GM12878 (cell line): ENCODE measurements around the gene ACSF2. TPM values are rescaled to one million over a fixed set of nuclear protein-coding genes. Genes with fewer than 3 reads are reported as not detected.

ENCODE experiments used
- ATAC-seq: fragments of 200-7000 bp; cut with Tn5 transposase; 3 replicates; pipeline ENCODE4 v1.9.1; 2020; ENCODE audit warnings: mild to moderate bottlenecking, moderate library complexity
- BruUV-seq: library from RNA; stranded (reverse); fragments of 400-500 nt; replicated peaks from 2 replicates; lab custom pipeline; 2021; lab: Mats Ljungman, UMichigan
- CTCF ChIA-PET: fragments of 300-600 bp; sonication (Branson Sonifier 250); formaldehyde crosslinking; extraction: SDS; loops from one replicate; lab custom pipeline; 2021; ENCODE audit warnings: inconsistent platforms; lab: Yijun Ruan, JAX
- POLR2A ChIA-PET: fragments of 350-600 bp; formaldehyde crosslinking; extraction: SDS; loops from one replicate; lab custom pipeline; 2021; ENCODE audit warnings: inconsistent platforms; lab: Charles Lee
- RAD21 ChIA-PET: fragments of 300-600 bp; sonication (Branson Sonifier 250); formaldehyde crosslinking; loops from one replicate; lab custom pipeline; 2023; ENCODE audit warnings: antibody characterized with exemption; ENCODE audit not compliant: unreplicated experiment; lab: Charles Lee
- SMC1A ChIA-PET: fragments of 300-600 bp; sonication (Branson Sonifier 250); formaldehyde crosslinking; loops from one replicate; lab custom pipeline; 2023; ENCODE audit not compliant: unreplicated experiment, uncharacterized antibody; lab: Charles Lee
- DNase-seq: peaks from one replicate; pipeline ENCODE4 v3.0.0-alpha.2; 2011; ENCODE audit warnings: low read depth, low spot score
- FAIRE-seq: peaks from 3 replicates; lab custom pipeline; 2011; peaks lifted over from hg19 to GRCh38; lab: Jason Lieb, UNC
- H2AFZ ChIP-seq: 2 replicates; pipeline ENCODE4 v1.6.0; 2011; ENCODE audit warnings: low read depth, low read length, control low read depth; ENCODE audit not compliant: control insufficient read depth
- H3K27ac ChIP-seq: 2 replicates; pipeline ENCODE4 v1.5.1; 2011; ENCODE audit warnings: control low read depth; ENCODE audit not compliant: control insufficient read depth, insufficient read depth
- H3K27me3 ChIP-seq, 2 experiments: replicated peaks in 1 of 2; 2 replicates each; pipeline versions ENCODE4 v1.6.0 to v1.6.1; 2011; ENCODE audit warnings: low read length in 1 of 2; ENCODE audit not compliant: control insufficient read depth in 2 of 2, insufficient read depth in 2 of 2
- H3K36me3 ChIP-seq, 2 experiments: 2 replicates each; pipeline ENCODE4 v1.5.1; 2011; ENCODE audit warnings: low read length in 1 of 2; ENCODE audit not compliant: control insufficient read depth in 2 of 2, insufficient read depth in 2 of 2
- H3K4me1 ChIP-seq: 2 replicates; pipeline ENCODE4 v1.6.1; 2011; ENCODE audit warnings: mild to moderate bottlenecking, low read length, moderate library complexity, mixed read lengths; ENCODE audit not compliant: control insufficient read depth, insufficient read depth
- H3K4me2 ChIP-seq: 2 replicates; pipeline ENCODE4 v1.6.0; 2011; ENCODE audit warnings: control low read depth; ENCODE audit not compliant: control insufficient read depth, insufficient read depth
- H3K4me3 ChIP-seq: fragments of 200-600 bp; sonication (generic); 2 replicates; pipeline ENCODE4 v1.5.1; 2016
- H3K79me2 ChIP-seq: 2 replicates; pipeline ENCODE4 v1.6.0; 2011; ENCODE audit warnings: low read length; ENCODE audit not compliant: control insufficient read depth, insufficient read depth
- H3K9ac ChIP-seq: 2 replicates; pipeline ENCODE4 v1.8.0; 2011; ENCODE audit warnings: low read length, control low read depth, mixed read lengths; ENCODE audit not compliant: control insufficient read depth, insufficient read depth
- H3K9me3 ChIP-seq: replicated peaks from 3 replicates; pipeline ENCODE4 v1.5.1; 2011; ENCODE audit warnings: mild to moderate bottlenecking, low read length; ENCODE audit not compliant: control insufficient read depth, insufficient read depth
- H4K20me1 ChIP-seq: 2 replicates; pipeline ENCODE4 v1.6.0; 2011; ENCODE audit not compliant: control insufficient read depth, insufficient read depth
- BCLAF1 ChIP-seq: fragments of 450-650 bp; IDR thresholded peaks from 2 replicates; pipeline ENCODE4 v1.6.1; 2017; ENCODE audit warnings: antibody characterized with exemption, mild to moderate bottlenecking, moderate library complexity
- JUNB ChIP-seq: IDR thresholded peaks from 2 replicates; pipeline ENCODE4 v1.6.1; 2016; ENCODE audit warnings: antibody characterized with exemption, mild to moderate bottlenecking
- MLLT1 ChIP-seq: fragments of 450-650 bp; IDR thresholded peaks from 2 replicates; pipeline ENCODE4 v1.6.1; 2016; ENCODE audit warnings: mild to moderate bottlenecking
- MTA2 ChIP-seq: fragments of 450-650 bp; IDR thresholded peaks from 2 replicates; pipeline ENCODE4 v1.6.1; 2016; ENCODE audit warnings: low read depth, mild to moderate bottlenecking, moderate library complexity
- NKRF ChIP-seq: fragments of 450-650 bp; conservative IDR thresholded peaks from 2 replicates; pipeline ENCODE4 v1.6.1; 2017; ENCODE audit warnings: mild to moderate bottlenecking, moderate library complexity
- SPI1 ChIP-seq: IDR thresholded peaks from 2 replicates; pipeline ENCODE4 v1.6.1; 2011; ENCODE audit warnings: low read depth, mild to moderate bottlenecking, low read length, moderate library complexity, borderline replicate concordance; ENCODE audit not compliant: insufficient read depth
- SUPT20H ChIP-seq: IDR thresholded peaks from 2 replicates; pipeline ENCODE4 v1.6.1; 2011; ENCODE audit warnings: low read depth, mild to moderate bottlenecking, low read length, moderate library complexity, borderline replicate concordance; ENCODE audit not compliant: control insufficient read depth
- ZNF622 ChIP-seq: fragments of 450-650 bp; IDR thresholded peaks from 2 replicates; pipeline ENCODE4 v1.6.1; 2017; ENCODE audit warnings: mild to moderate bottlenecking, inconsistent platforms
- ZNF687 ChIP-seq: fragments of 450-650 bp; IDR thresholded peaks from 2 replicates; pipeline ENCODE4 v1.6.1; 2017; ENCODE audit warnings: mild to moderate bottlenecking, moderate library complexity
- WGBS: methylation state at CpG from one replicate; pipeline ENCODE4 v1.1.6; 2016; ENCODE audit warnings: low lambda C conversion rate; ENCODE audit not compliant: insufficient replicate concordance, insufficient coverage; ENCODE audit errors: missing lambda C conversion rate; 5-methylcytosine and 5-hydroxymethylcytosine counted together
- in situ Hi-C: fragments of 300-500 bp; cut with MboI; formaldehyde crosslinking; loops from 9 replicates; pipeline ENCODE4 v1.14.3; 2018; ENCODE audit warnings: mixed read lengths
- intact Hi-C: fragments of 100-400 bp; cut with micrococcal nuclease; formaldehyde crosslinking; loops from one replicate; pipeline ENCODE4 v1.14.2; 2022; ENCODE audit not compliant: unreplicated experiment
- polyA plus RNA-seq, 11 experiments: library from polyadenylated mRNA; depleted of rRNA in 4 of 11; unstranded in 6 of 11; stranded (reverse) in 5 of 11; fragments of >200 nt; fragmentation: Nextera tagmentation in 4 of 11; fragmentation: Illumina TruSeq in 1 of 11; extraction: Ambion mirVana in 4 of 11; extraction: Trizol in 1 of 11; gene quantifications; 1 replicate in 1 of 11; 2 replicates in 10 of 11; pipeline versions ENCODE4 v1.2.1 to v1.2.3, GENCODE V29; 2011 to 2016; ENCODE audit warnings: inconsistent platforms in 2 of 11, missing spikeins in 2 of 11, low read depth in 1 of 11
- total RNA-seq, 4 experiments: library from RNA; depleted of rRNA in 3 of 4; stranded (reverse); fragments of >200 nt in 3 of 4; fragmentation: Illumina TruSeq in 1 of 4; extraction: Trizol in 1 of 4; gene quantifications; 2 replicates each; pipeline versions ENCODE4 v1.2.1 to v1.2.3, GENCODE V29; 2013 to 2021

Gene ACSF2
- total and polyA plus RNA-seq, 10 of the 15 experiments (the other 5 are each of a cell fraction or from before 2014, with no cell fraction given), result 7.1 to 32.8 (median 16.8) TPM

- no peak for TF ChIP-seq MLLT1
- no peak for TF ChIP-seq SUPT20H
Observed at GRCh38 chr17:50423553-50424159, 2.4 kb upstream of the ACSF2 start (continued).

GRCh38 chr17:50424246-50424995, 1.6 kb upstream of the ACSF2 start:
- POLR2A ChIA-PET, result no interaction called here
- no peak for TF ChIP-seq NKRF
- no peak for TF ChIP-seq MTA2
- TF ChIP-seq JUNB, result no peak
- no peak for TF ChIP-seq BCLAF1
- TF ChIP-seq ZNF622, result no peak
- no peak for TF ChIP-seq SPI1
- no peak for TF ChIP-seq ZNF687

More at GRCh38 chr17:50424246-50424995, 1.6 kb upstream of the ACSF2 start:
- RAD21 ChIA-PET, result interaction anchor here (3.2 kb wide), 1 partner anchor 27 kb away, joined by 20 read pairs; the partner anchor contains the start of gene LRRC59
- no peaks in the 10 kb centered on the region for H3K9me3 ChIP-seq
- peaks cover 6% of the 10 kb centered on the region for H3K79me2 ChIP-seq
- no peak for FAIRE-seq
- no peaks in the 10 kb centered on the region for H4K20me1 ChIP-seq
- in situ Hi-C loops (no loop called here), intact Hi-C loops (no loop called here)
- SMC1A ChIA-PET, result no interaction called here
- peaks cover 29% of the 10 kb centered on the region for H3K4me1 ChIP-seq
- BruUV-seq, result no TSS peak
- no peak for ATAC-seq
- no peak overlapping the region for H3K27ac ChIP-seq
- no peak overlapping the region for H2AFZ ChIP-seq
- H3K4me3 ChIP-seq, result no peak overlapping the region
- H3K4me2 ChIP-seq, result no peak overlapping the region; the same call in 1 of the 2 replicates
- H3K9ac ChIP-seq, result no peak overlapping the region
- CTCF ChIA-PET, result interaction anchor here (1.0 to 4.5 kb wide), 2 partner anchors 11 to 27 kb away, joined by 3 to 45 read pairs; partner anchors contain the start of gene LRRC59
- H3K27me3 ChIP-seq, result no peaks in the 10 kb centered on the region
- no peaks in the 10 kb centered on the region for H3K36me3 ChIP-seq
- 79% methylated on average over 9 of the region's 9 CpGs for WGBS
- no peak for DNase-seq
